Stimulated activated CD4-positive, alpha-beta T cell treated with anti-CD3 and anti-CD28 coated beads, TNF-alpha, amount 100 ng/mL, for 48 hours (primary cell): Measurements from ENCODE around the gene TADA2B.
"Not testable (repeated sequence)": the region's sequence is repeated elsewhere in the genome, so short reads cannot be mapped to it uniquely, and the experiment has no call there.

ENCODE experiments used
- DNase-seq, 3 donors: peaks; one replicate each; pipeline ENCODE4 v3.0.0-alpha.2; 2020; ENCODE audit warnings: low read depth in 3 of 3

Gene TADA2B

GRCh38 chr4:7059662-7060061, 16.5 kb downstream of the TADA2B start:
- no peak for DNase-seq

DNA sequence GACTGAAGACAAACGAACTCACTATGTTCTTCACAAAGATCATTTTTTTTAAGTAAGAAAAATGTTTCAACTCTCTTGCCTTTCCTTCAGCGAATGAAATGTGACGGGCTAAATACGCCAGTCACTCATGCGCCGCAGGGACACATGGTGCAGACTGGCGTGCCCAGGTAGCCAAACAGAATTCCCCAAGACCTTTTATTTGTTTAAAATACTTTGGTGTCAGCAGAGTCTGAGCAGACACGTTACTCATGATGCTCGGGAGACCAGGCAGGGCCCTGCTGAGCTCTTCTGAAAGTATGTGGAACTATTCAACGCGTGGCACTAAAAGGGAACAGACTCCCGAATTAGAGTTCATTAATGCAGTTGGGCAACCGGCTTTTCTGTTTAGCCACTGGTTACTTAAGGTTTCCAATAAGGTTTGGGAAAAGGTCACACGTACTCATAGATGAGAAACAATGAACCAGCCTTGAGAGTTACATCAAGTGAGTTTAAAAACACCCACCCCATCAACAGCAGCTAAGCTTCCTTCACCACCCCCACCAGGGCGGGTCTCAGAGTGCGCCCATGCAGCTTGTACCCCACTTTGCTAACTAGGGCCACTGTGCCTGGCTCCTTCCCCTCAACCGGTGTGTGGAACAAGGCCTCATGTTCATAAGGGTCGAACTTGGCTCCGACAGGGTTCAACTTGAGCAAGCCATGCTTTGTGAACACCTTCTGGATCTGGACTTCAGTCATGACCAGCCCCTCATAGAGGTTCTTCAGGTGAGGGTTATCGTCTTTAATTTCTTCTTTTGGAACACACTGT, 17.4 kb downstream of the TADA2B start:
- DNase-seq, result no peak

DNA sequence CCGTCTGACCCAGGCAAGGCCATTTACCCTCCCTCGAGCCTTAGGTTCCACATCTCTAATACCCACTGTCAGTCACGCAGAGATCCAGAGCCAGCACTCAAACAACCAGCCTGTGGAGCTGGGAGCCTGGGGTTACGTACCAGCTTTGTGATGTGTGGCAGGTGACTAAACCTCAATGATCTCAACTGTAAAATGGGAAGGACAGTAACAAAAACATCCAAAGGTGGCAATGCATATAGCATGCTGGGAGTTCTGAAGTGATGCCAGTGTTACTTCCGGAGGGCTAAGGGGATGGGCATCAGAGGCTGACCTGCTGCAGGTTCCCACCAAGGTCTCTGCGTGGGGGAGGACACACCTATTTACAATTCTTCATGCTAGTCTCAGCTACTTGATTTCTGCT, 18.6 kb downstream of the TADA2B start:
- no peak for DNase-seq

DNA sequence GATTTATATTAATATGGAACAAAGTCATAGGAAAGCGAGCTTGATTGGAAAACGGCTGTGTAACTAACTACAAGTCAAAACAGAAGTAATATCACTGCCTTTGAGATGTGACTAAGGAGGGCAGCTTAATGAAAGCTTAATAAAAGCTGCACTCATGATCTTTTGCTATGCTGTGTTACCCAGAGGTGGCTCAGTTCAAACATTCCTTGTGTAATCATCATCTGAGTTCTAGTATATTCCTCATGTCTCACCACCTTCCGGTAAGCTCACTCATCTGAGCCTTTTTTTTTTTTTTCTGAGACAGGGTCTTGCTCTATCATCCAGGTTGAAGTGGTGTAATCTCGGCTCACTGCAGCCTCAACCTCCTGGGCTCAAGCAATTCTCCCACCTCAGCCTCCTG, 19.6 kb downstream of the TADA2B start:
- DNase-seq, result no peak

- no peak for DNase-seq
Measured at GRCh38 chr4:7063362-7063761, 20.2 kb downstream of the TADA2B start.

- DNase-seq, result no peak
Measured at GRCh38 chr4:7066006-7066405, 22.8 kb downstream of the TADA2B start.

DNA sequence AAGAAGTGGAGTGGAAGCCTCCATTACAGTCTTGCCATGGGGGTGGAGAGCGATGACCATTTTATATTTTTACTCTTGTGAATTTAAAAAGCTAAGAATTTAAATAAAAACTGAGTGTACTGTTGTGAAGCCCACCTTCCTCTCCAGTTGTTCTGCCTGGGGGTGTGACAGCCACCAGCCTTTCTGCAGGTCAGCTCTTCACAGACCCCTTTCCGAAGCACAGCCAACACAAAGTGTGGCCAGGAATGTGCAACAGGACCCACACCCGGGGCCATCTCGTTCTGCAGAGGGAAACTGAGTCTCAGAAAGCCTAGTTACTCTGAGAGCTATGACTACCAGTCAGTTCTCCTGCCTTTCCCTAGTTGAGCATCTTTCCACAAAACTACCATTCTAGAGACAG, 23.3 kb downstream of the TADA2B start:
- no peak for DNase-seq

DNA sequence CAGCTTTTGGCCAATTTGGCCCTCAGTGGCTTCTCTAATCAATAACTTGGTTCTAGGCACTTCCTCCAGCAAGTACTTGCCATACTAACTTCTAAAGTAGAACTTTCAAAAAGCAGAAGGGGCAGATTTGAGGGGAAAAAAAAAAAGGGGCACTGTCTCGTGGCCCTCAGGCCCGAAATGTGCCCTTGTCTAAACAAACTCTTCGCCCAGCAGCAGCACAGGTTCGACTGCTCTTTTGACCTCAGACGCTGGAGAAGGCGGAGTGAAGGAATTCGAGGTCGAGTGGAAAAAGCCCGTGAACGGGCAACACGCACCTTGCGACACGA, 23.9 kb downstream of the TADA2B start:
- DNase-seq, result no peak

- peak; percentile 100 for DNase-seq
Measured at GRCh38 chr4:7067452-7068278, 24.5 kb downstream of the TADA2B start, which contains the start of gene GRPEL1. Gene GRPEL1, minus strand, starts transcription at chr4:7068064. Its CDS starts 32 bp downstream, at chr4:7068032.

- no peak for DNase-seq
Measured at GRCh38 chr4:7068279-7068842, 25.2 kb downstream of the TADA2B start.

DNA sequence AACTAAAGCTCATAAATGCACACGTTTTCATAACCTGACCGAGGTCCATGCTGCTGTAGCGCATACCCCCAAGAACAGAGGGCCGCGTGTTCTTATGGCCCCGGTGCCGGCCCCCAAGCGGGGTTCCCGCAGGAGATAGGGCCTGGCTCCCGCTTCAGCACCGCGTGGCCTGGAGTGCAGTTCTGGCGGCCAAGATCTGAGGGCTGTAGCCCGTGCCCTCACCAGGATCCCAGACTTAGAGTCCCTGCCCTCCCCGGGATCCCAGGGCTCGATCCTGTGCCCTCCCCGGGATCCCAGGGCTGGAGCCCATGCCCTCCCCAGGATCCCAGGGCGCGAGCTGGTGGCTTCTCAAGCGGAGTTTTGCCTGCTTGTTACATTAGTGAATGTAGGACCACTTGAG, 25.7 kb downstream of the TADA2B start:
- no peak for DNase-seq

DNA sequence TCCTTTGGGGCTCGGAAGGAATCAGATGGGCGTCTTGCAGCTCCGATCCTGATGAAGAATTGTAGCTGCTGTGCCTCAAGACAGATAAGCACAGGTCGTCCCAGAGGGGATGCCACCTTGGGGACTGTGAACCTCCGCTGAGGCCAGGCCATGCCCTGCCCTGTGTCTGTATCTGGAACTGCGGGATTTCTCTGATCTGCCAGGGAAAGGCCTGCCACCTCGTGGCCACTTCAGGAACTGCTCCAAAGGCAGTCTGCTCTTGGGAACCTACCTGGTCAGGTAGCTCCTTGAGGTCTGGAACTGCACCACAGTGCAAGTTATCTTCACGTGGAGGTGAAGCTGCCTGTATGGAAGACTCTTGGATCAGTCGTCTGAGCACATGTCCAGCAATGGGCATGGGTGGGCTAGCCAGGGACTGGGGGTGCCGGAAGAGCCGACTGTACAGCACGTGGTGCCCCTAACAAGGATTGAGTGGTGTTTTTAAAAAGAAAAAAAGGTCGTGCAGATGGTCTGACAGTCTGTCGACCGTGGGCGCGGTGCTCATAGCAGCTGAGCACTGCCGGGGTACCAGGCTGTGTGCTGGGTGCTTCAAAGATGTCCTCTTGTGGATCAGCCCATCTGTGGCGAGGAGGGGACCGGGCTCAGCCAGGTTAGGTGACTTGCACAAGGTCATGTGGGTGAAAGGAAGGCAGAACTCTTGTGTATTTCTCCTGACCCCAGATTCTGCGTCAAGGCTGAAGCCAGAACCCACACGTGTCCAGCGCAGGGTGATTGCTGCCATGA, 27.7 kb downstream of the TADA2B start:
- peak; percentile 71 to 82 (median 77) for DNase-seq

DNA sequence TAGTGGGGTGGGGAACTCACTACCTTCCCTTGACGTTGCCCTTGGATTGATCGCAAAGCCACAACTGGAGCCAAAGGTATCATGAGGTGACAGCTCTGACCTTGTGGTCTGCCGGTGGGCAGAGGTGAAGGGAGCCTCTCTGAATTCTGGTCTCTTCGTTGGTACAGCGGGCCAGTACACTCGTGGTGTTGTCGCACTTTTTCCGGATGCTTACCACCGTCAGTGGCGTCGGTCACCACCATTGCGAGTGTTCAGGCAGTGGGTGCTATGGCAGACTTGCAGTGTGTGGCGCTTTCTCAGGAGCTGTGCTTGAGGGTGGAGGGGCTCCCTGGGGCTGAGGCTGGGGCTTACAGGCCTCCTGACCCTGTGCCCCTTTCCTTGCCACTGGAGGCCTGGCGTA, 29.9 kb downstream of the TADA2B start:
- no peak for DNase-seq

- no peak for DNase-seq
Measured at GRCh38 chr4:7073526-7074390, 30.6 kb downstream of the TADA2B start.

- no peak for DNase-seq
Measured at GRCh38 chr4:7074426-7074825, 31.3 kb downstream of the TADA2B start.

DNA sequence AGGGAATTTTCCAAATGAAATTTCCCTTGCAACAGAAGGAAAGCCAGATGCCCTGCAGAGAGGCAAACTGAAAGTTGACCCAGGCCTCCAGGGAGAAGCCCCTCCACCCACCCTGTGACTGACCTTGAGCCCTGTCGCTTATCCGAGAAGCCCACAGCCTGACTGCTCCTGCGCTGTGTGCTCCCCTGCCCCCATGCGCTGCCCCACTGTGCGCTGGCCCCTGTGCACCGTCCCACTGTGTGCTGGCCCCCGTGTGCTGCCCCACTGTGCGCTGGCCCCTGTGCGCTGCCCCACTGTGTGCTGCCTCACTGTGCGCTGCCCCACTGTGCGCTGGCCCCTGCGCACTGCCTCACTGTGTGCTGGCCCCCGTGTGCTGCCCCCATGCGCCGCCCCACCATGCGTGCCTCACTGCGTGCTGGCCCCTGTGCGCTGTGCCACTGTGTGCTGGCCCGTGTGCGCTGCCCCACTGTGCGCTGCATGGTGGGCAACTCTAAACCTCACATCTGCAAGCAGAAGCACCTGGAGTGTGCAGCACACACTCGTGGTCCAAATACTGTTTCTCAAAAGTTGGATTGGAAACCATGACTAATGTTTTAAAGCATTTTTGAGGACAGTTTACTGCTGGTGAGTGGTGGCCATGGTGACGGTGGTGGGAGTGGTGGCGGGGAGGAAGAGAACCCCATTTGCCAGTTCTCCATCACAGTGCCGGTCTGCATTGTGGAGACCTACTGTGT, 33.0 kb downstream of the TADA2B start:
- DNase-seq, result no peak

- no peak for DNase-seq
Measured at GRCh38 chr4:7076696-7077082, 33.5 kb downstream of the TADA2B start.

GRCh38 chr4:7077371-7077770, 34.2 kb downstream of the TADA2B start:
- no peak for DNase-seq

DNA sequence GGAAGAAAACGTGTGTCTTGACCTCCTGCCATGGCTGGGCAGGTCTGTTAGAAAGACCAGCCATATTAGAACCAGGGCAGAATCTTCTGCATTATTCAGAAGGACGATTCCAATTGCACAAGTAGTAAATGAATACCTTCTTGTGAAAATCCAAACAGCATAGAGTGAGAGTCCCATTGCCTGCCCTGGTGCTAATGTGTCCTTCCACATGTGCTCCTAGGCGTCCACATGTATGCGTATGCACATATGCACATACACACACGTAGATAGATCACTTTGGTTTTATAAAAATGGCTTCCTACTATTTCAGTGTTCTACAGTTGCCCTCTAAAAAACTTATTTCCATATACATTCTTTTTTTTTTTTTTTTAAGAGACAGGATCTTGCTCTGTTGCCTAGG, 34.9 kb downstream of the TADA2B start:
- no peak for DNase-seq

- DNase-seq, result not testable (repeated sequence)
Measured at GRCh38 chr4:7079483-7079882, 36.3 kb downstream of the TADA2B start.
